ENCODE measurements around the gene USP32. TPM values are rescaled to one million over a fixed set of nuclear protein-coding genes. Genes with fewer than 3 reads are reported as not detected.
"Not testable (repeated sequence)": the region's sequence is repeated elsewhere in the genome, so short reads cannot be mapped to it uniquely, and the experiment has no call there.

Gene USP32
- total RNA-seq, 2 experiments from 2014 or later, result 26.5 TPM

- ATAC-seq (no peak), DNase-seq (no peak)
- ChIA-PET CTCF (no interaction called here), POLR2A (no interaction called here)
- Mint-ChIP-seq H3K4me3 (no peak overlapping the region), H3K27ac (no peak overlapping the region), H3K4me1 (ENCODE audit: low read depth) (no peaks in the 10 kb centered on the region), H3K36me3 (ENCODE audit: low read depth) (peaks cover 9% of the 10 kb centered on the region), H3K9me3 (no peaks in the 10 kb centered on the region), H3K27me3 (no peaks in the 10 kb centered on the region)
- TF ChIP-seq CTCF (IDR thresholded peaks at IDR 0.05), result no peak
- intact Hi-C loops (cut with micrococcal nuclease), result no loop called here
Observed at GRCh38 chr17:60223456-60223855, 168.5 kb downstream of the USP32 start.

- H3K36me3 Mint-ChIP-seq (ENCODE audit: low read depth); intact Hi-C loops (cut with micrococcal nuclease); DNase-seq; POLR2A ChIA-PET; CTCF ChIA-PET; H3K4me3 Mint-ChIP-seq; H3K4me1 Mint-ChIP-seq (ENCODE audit: low read depth); ATAC-seq; H3K27me3 Mint-ChIP-seq; H3K9me3 Mint-ChIP-seq; H3K27ac Mint-ChIP-seq: not testable (repeated sequence)
Observed at GRCh38 chr17:60218774-60219173, 173.2 kb downstream of the USP32 start.

GRCh38 chr17:60215895-60216294 is 176.0 kb downstream of the USP32 start:
- H3K9me3 Mint-ChIP-seq; POLR2A ChIA-PET; DNase-seq; H3K36me3 Mint-ChIP-seq (ENCODE audit: low read depth); H3K27me3 Mint-ChIP-seq; ATAC-seq; H3K4me3 Mint-ChIP-seq; H3K4me1 Mint-ChIP-seq (ENCODE audit: low read depth); H3K27ac Mint-ChIP-seq; intact Hi-C loops (cut with micrococcal nuclease): not testable (repeated sequence)
- CTCF ChIA-PET, result interaction anchor here (0.6 kb wide), 1 partner anchor 124 kb away, joined by 3 read pairs; no protein-coding TSS in a partner anchor

- H3K27ac Mint-ChIP-seq; DNase-seq; H3K4me3 Mint-ChIP-seq; H3K4me1 Mint-ChIP-seq (ENCODE audit: low read depth); H3K9me3 Mint-ChIP-seq; POLR2A ChIA-PET; H3K27me3 Mint-ChIP-seq; intact Hi-C loops (cut with micrococcal nuclease); ATAC-seq; CTCF ChIA-PET; H3K36me3 Mint-ChIP-seq (ENCODE audit: low read depth): not testable (repeated sequence)
Observed at GRCh38 chr17:60211282-60211681, 180.7 kb downstream of the USP32 start.

- H3K27ac Mint-ChIP-seq; intact Hi-C loops (cut with micrococcal nuclease); H3K36me3 Mint-ChIP-seq (ENCODE audit: low read depth); H3K4me1 Mint-ChIP-seq (ENCODE audit: low read depth); H3K9me3 Mint-ChIP-seq; CTCF ChIA-PET; ATAC-seq; H3K27me3 Mint-ChIP-seq; H3K4me3 Mint-ChIP-seq; DNase-seq: not testable (repeated sequence)
- POLR2A ChIA-PET, result interaction anchor here (0.7 kb wide), 1 partner anchor 184 kb away, joined by 4 read pairs; the partner anchor contains the start of gene USP32
Observed at GRCh38 chr17:60208302-60208701, 183.6 kb downstream of the USP32 start.

GRCh38 chr17:60205782-60206181 is 186.2 kb downstream of the USP32 start:
- ATAC-seq; DNase-seq; H3K36me3 Mint-ChIP-seq (ENCODE audit: low read depth); H3K27ac Mint-ChIP-seq; H3K4me3 Mint-ChIP-seq; CTCF ChIA-PET; POLR2A ChIA-PET; intact Hi-C loops (cut with micrococcal nuclease); H3K27me3 Mint-ChIP-seq; H3K9me3 Mint-ChIP-seq; H3K4me1 Mint-ChIP-seq (ENCODE audit: low read depth): not testable (repeated sequence)

GRCh38 chr17:60198630-60199029 is 193.3 kb downstream of the USP32 start:
- H3K9me3 Mint-ChIP-seq; H3K4me1 Mint-ChIP-seq (ENCODE audit: low read depth); intact Hi-C loops (cut with micrococcal nuclease); ATAC-seq; H3K27me3 Mint-ChIP-seq; POLR2A ChIA-PET; H3K27ac Mint-ChIP-seq; H3K4me3 Mint-ChIP-seq; DNase-seq; H3K36me3 Mint-ChIP-seq (ENCODE audit: low read depth): not testable (repeated sequence)
- CTCF ChIA-PET, result interaction anchor here (1.2 kb wide), 1 partner anchor 291 kb away, joined by 3 read pairs; no protein-coding TSS in a partner anchor

- peaks cover 18% of the 10 kb centered on the region for H3K36me3 Mint-ChIP-seq (ENCODE audit: low read depth)
- POLR2A ChIA-PET, DNase-seq: not testable (repeated sequence)
Observed at GRCh38 chr17:60194141-60194540, 197.8 kb downstream of the USP32 start.

More at GRCh38 chr17:60194141-60194540, 197.8 kb downstream of the USP32 start:
- ATAC-seq; H3K4me3 Mint-ChIP-seq; CTCF ChIA-PET; H3K27me3 Mint-ChIP-seq; H3K27ac Mint-ChIP-seq; H3K4me1 Mint-ChIP-seq (ENCODE audit: low read depth); H3K9me3 Mint-ChIP-seq; intact Hi-C loops (cut with micrococcal nuclease): not testable (repeated sequence)

Measured in activated CD8-positive, alpha-beta T cell treated with anti-CD3 and anti-CD28 coated beads for 36 hours (primary cell).